Measurements from ENCODE around the gene IL17REL.

Gene IL17REL

DNA sequence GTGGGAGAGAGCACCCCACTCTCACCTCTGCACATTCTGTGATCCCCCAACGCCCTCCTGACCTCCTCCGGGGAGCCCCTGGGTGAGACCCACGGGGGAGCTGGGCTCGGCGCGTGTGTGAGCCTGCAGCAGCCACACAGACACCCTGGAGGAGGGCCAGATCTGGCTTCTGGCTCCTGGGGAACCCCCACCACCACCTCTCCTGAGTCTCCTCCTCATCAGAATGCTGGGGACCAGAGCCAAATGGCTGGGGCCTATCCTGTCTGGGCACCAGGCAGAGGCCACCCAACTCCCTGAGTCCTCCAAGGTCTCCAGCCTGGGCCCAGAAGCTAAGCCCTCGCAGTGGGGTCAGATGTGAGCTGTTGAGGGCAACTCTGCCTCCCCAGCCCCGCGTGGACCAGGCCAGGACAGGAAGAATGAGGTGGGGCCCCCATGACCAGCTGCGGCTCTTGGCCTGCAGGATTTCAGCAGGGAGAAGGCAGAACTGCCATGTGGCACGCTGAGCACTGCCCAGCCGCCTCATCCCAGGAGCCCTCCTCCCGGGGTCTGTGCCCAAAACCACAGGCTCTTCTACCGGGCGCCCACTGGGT lies 57.5 kb downstream of the IL17REL start:
- DNase-seq = no peak

- DNase-seq = no peak
These were observed 58.2 kb downstream of the IL17REL start for GRCh38 chr22:49954354-49954753.

DNA sequence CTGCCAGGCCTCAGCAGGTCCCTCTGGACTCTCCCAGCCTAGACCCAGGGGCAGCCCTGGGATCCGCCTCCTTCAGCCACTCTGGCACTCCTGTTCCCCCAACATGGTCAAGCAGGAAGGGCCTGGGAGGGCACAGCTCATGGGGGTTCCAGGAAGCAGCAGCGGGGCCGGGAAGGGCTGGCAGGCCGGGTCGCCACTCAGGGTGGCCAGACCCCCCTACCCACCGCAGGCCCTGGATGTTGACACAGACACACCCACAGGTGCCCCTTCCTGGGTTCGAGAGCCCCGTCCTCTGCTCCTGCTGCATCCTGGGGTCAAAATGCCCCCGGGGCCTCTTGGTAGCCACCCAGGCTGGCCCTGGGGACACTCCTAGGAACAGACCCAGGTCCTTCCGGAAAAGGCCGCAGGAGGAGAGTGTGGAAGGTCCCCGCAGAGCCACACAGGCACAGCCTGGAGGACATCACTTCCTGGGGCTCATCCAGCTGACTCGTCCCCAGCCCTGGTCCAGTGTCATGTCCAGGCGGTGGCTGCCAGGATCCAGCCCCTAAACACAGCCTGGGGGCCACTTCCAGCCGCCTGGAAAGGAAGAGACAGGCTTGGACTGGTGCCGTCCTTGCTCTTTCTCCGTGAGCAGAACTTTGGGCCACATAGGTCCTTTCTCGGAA lies 58.8 kb downstream of the IL17REL start:
- DNase-seq = no peak

DNA sequence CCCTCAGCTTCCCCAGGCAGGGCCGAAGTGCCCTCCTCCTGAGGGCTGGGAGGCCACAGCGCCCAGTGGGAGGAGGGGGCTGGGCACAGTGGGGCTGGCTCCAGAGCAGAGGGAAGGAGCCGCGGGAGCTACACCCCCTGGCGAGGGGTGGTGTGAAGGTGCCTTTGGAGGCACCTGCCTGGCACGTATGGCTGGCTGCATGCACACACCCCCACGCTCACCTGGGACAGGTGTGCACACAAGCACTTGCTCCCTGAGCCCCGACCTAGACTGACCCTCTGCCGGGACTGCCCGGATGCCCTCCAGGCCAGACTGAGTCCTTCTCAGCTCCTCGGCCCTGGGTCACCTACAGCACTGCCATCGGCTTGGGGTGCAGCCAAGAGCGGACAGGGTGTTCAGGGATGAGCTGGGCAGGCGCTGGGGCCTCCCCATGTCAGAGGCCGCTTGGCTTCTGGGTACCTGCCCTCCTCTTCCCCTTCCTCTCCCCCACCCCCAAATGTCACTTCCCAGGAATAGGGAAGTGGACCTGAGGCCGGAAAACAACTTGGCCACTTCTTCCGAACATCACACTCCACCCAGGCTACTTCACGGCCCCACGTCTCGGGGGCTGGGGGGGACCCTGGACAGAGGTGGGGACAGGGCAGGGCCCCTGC lies 59.4 kb downstream of the IL17REL start:
- DNase-seq = no peak

GRCh38 chr22:49951986-49952896 lies 60.3 kb downstream of the IL17REL start:
- DNase-seq = no peak

DNA sequence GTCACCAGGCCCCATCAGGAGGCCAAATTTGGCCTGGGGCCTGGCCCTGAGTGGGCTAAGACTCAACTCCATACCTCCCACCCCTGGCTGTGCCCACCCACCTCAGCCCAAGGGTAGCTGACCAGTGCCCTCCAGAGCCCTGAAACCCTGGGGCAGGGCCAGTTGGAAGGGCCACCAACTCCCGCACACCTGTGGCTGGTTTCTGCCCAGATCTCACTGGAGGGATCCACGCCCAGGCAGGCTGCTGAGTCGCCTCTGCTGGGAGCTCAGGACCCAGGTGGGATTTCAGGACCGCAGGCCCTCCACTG lies 60.9 kb downstream of the IL17REL start:
- no peak for DNase-seq

- no peak for DNase-seq
These were observed 61.4 kb downstream of the IL17REL start for GRCh38 chr22:49951000-49951677.

DNA sequence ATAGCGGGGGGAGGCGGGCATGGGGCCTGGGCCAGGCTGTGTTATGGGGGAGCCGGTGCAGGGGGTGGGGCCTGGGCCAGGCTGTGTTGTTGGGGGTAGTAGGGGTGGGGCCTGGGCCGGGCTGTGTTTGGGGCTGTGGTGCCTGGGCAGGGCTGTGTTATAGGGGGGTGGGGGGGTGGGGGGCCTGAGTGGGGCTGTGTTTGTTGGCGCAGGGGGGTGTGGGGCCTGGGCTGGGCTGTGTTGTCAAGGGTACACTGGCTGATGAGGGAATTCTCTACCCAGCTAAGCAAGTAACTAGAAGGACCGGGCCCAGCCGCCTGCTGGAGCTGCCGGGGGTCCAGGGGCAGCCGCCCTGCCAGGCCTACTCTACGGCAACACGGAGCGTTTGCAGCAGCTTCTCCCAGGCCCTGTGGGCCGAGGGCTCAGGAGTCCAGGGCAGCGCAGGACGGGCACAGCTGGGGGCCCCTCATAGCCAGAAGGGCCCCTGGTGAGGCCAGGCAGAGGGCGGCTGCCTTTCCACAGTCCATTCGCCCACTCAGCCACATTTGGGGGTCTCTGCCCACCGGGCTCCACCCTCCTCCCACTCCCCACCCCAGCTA lies 62.1 kb downstream of the IL17REL start:
- DNase-seq = no peak

- DNase-seq = no peak
These were observed 62.7 kb downstream of the IL17REL start for GRCh38 chr22:49949914-49950292.

DNA sequence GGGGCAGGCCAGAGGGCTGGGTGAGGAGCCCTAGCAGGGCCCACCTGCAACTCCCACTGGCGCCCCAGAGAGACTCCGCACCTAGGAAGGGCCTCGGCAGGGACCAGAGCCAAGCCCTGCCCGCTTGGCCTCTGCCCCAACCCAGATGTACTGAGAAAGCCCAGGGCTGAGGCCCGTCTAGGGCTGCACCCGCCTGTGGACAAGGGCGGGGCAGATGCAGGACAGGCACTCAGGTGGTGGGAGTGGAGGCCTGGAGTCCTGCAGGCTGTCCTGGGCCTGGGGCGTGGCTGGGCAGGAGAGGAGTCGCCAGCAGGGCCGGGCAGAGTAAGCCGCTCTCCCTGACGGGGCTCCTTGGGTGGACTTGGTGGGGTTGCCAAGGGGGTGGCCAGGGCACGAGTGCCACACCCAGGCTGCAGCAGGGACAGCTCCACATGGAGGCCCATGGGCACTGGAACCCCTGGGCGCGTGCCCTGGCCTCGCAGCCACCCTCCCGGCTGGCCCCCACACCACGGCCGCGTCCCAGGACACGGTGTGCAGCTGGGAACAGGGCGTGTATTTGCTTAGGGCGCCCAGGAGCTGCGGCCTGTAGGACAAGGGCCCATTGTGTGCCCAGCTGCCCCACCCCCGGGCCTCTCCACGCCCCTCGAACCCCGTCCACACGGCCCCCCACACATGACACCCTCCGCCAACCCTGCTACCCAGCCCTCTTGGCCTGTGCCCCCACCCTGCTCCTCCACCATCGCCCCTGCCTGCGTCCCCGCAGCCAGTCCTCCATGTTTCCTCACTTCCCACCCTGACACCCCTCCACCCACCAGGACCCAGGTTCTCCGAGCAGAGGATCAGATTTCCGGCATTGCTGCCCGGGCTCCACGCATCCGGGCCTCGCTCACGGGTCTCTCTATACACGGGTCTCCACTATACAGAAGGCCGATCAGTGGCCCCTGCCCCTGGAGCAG lies 63.3 kb downstream of the IL17REL start:
- DNase-seq = no peak

DNA sequence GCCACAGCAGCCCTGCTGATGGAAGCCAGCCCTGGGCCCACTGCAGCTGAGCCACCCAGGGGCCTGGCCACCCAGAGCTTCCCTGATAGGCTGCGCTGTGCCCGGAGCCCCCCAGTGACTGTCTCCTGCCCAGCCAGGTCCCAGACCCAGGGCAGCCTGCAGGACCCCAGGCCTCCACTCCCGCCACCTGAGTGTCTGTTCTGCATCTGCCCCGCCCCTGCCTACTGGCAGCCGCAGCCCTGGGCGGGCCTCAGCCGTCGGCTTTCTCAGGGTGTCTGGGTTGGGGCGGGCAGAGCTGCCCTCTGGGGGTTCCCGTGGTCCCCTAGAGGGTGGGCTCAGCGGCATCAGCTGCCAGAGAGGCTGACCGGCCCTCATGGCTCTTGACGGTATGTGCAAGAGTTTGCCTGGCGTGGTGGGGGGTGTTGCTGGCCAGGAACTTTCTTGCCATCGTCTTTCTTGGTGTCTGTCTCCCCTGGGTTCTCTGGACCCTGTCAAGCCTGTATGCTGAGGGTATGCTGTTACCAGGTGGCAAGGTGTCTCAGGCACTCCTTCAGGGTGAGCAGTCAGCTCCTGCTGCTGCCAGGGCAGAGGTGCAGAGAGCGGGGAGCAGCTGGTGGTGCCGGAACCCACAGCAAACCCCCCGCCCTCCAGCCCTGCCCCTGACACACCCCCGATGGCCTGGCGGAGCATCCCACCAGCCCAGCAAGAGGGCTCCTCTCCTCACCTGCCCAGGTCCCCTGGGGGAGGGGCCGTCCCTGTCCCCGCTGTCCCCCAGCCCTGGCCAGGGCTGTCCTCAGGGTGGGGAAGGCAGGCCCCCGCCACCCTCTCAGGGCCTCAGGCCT lies 64.2 kb downstream of the IL17REL start:
- no peak for DNase-seq

- DNase-seq = no peak
These were observed 65.3 kb downstream of the IL17REL start for GRCh38 chr22:49947296-49947622.

- no peak for DNase-seq
These were observed 65.8 kb downstream of the IL17REL start for GRCh38 chr22:49946612-49947295.

DNA sequence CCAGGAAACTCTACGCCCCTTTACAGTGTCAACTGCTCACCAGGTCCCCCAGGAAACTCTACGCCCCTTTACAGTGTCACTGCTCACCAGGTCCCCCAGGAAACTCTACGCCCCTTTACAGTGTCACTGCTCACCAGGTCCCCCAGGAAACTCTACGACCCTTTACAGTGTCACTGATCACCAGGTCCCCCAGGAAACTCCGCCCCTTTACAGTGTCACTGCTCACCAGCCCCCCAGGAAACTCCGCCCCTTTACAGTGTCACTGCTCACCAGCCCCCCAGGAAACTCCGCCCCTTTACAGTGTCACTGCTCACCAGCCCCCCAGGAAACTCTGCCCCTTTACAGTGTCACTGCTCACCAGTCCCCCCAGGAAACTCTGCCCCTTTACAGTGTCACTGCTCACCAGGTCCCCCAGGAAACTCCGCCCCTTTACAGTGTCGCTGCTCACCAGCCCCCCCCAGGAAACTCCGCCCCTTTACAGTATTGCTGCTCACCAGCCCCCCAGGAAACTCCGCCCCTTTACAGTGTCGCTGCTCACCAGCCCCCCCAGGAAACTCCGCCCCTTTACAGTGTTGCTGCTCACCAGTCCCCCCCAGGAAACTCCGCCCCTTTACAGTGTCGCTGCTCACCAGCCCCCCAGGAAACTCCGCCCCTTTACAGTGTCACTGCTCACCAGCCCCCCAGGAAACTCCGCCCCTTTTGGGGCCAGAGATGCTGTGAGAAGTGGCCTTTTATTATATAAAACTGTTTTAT lies 67.3 kb downstream of the IL17REL start:
- DNase-seq = peak; percentile 60
